Astrocyte (in vitro differentiated cells and primary cell): ENCODE results near the gene SLCO6A1.

Experiments
- EZH2 ChIP-seq: IDR thresholded peaks from 2 replicates; pipeline ENCODE4 v1.6.1; 2012; ENCODE audit warnings: mild to moderate bottlenecking, low read length, inconsistent platforms; ENCODE audit not compliant: insufficient read depth
- TF ChIP-seq, protein P1 (sequence below): IDR thresholded peaks from 2 replicates; pipeline ENCODE4 v1.5.1; 2011; ENCODE audit warnings: low read depth, mild to moderate bottlenecking, inconsistent platforms, low read length, moderate library complexity; ENCODE audit not compliant: insufficient read depth

DNA sequence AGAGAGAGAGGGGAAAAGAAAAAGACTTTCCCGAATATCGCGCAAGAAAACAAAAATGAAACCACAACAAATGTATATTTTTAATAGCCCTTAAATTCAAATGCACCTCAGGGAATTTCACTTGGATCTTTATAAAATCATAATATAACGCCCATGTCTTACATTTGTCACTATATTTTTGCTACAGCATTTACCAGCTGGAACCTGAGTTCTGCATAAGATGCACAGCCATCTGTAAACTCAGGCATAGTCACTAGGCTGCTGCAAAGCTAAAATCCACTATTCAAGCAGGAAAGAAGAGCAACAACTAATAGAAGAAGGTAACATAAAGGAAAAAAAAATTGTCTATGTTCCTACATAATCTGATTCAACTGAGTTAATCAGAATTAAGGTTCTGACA, 30.6 kb upstream of the SLCO6A1 start:
- TF ChIP-seq, protein P1, sequence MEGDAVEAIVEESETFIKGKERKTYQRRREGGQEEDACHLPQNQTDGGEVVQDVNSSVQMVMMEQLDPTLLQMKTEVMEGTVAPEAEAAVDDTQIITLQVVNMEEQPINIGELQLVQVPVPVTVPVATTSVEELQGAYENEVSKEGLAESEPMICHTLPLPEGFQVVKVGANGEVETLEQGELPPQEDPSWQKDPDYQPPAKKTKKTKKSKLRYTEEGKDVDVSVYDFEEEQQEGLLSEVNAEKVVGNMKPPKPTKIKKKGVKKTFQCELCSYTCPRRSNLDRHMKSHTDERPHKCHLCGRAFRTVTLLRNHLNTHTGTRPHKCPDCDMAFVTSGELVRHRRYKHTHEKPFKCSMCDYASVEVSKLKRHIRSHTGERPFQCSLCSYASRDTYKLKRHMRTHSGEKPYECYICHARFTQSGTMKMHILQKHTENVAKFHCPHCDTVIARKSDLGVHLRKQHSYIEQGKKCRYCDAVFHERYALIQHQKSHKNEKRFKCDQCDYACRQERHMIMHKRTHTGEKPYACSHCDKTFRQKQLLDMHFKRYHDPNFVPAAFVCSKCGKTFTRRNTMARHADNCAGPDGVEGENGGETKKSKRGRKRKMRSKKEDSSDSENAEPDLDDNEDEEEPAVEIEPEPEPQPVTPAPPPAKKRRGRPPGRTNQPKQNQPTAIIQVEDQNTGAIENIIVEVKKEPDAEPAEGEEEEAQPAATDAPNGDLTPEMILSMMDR, result no peak
- no peak for TF ChIP-seq EZH2
